Measurements from ENCODE around the gene ITIH4.

Gene ITIH4

GRCh38 chr3:52787672-52788625 is 42.5 kb downstream of the ITIH4 start:
- Histone ChIP-seq H3K9me3 (ENCODE audit: control insufficient read depth in 2 of 2, low read length in 2 of 2) (no peaks in the 10 kb centered on the region), H3K36me3 (ENCODE audit: control insufficient read depth in 2 of 2, insufficient read depth in 2 of 2, low read length in 2 of 2) (no peaks in the 10 kb centered on the region), H3K4me3 (ENCODE audit: low read length in 2 of 2) (no peak overlapping the region), H3K27ac (ENCODE audit: low read depth in 2 of 2, low read length in 2 of 2) (no peak overlapping the region), H3K9ac (ENCODE audit: low read depth in 1 of 2, low read length in 2 of 2) (no peak overlapping the region), H3K27me3 (ENCODE audit: control insufficient read depth in 2 of 2, insufficient read depth in 2 of 2, low read length in 2 of 2) (no peaks in the 10 kb centered on the region), H3K4me1 (ENCODE audit: control insufficient read depth in 2 of 2, insufficient read depth in 2 of 2, low read length in 2 of 2) (no peaks in the 10 kb centered on the region)

- H3K27ac ChIP-seq (ENCODE audit: low read depth in 2 of 2, low read length in 2 of 2): no peak overlapping the region
- no peaks in the 10 kb centered on the region for H3K27me3 ChIP-seq (ENCODE audit: control insufficient read depth in 2 of 2, insufficient read depth in 2 of 2, low read length in 2 of 2)
- no peak overlapping the region for H3K9ac ChIP-seq (ENCODE audit: low read depth in 1 of 2, low read length in 2 of 2)
- H3K9me3 ChIP-seq (ENCODE audit: control insufficient read depth in 2 of 2, low read length in 2 of 2): no peaks in the 10 kb centered on the region
- no peaks in the 10 kb centered on the region for H3K36me3 ChIP-seq (ENCODE audit: control insufficient read depth in 2 of 2, insufficient read depth in 2 of 2, low read length in 2 of 2)
- H3K4me1 ChIP-seq (ENCODE audit: control insufficient read depth in 2 of 2, insufficient read depth in 2 of 2, low read length in 2 of 2): no peaks in the 10 kb centered on the region
- H3K4me3 ChIP-seq (ENCODE audit: low read length in 2 of 2): no peak overlapping the region
Measured at GRCh38 chr3:52787246-52787645, 43.2 kb downstream of the ITIH4 start.

- no peaks in the 10 kb centered on the region for H3K4me1 ChIP-seq (ENCODE audit: control insufficient read depth in 2 of 2, insufficient read depth in 2 of 2, low read length in 2 of 2)
- H3K27ac ChIP-seq (ENCODE audit: low read depth in 2 of 2, low read length in 2 of 2): no peak overlapping the region
- H3K9me3 ChIP-seq (ENCODE audit: control insufficient read depth in 2 of 2, low read length in 2 of 2): no peaks in the 10 kb centered on the region
- H3K9ac ChIP-seq (ENCODE audit: low read depth in 1 of 2, low read length in 2 of 2): no peak overlapping the region
- peaks cover 0 to 3% of the 10 kb centered on the region in 2 donors for H3K27me3 ChIP-seq (ENCODE audit: control insufficient read depth in 2 of 2, insufficient read depth in 2 of 2, low read length in 2 of 2)
- no peak overlapping the region for H3K4me3 ChIP-seq (ENCODE audit: low read length in 2 of 2)
- no peaks in the 10 kb centered on the region for H3K36me3 ChIP-seq (ENCODE audit: control insufficient read depth in 2 of 2, insufficient read depth in 2 of 2, low read length in 2 of 2)
Measured at GRCh38 chr3:52786330-52787215, 43.9 kb downstream of the ITIH4 start.

GRCh38 chr3:52784931-52785590 is 45.4 kb downstream of the ITIH4 start:
- H3K9me3 ChIP-seq (ENCODE audit: control insufficient read depth in 2 of 2, low read length in 2 of 2): no peaks in the 10 kb centered on the region
- no peak overlapping the region for H3K27ac ChIP-seq (ENCODE audit: low read depth in 2 of 2, low read length in 2 of 2)
- no peak overlapping the region for H3K4me3 ChIP-seq (ENCODE audit: low read length in 2 of 2)
- H3K9ac ChIP-seq (ENCODE audit: low read depth in 1 of 2, low read length in 2 of 2): no peak overlapping the region
- no peaks in the 10 kb centered on the region for H3K4me1 ChIP-seq (ENCODE audit: control insufficient read depth in 2 of 2, insufficient read depth in 2 of 2, low read length in 2 of 2)
- H3K27me3 ChIP-seq (ENCODE audit: control insufficient read depth in 2 of 2, insufficient read depth in 2 of 2, low read length in 2 of 2): peaks cover 0 to 3% of the 10 kb centered on the region in 2 donors
- no peaks in the 10 kb centered on the region for H3K36me3 ChIP-seq (ENCODE audit: control insufficient read depth in 2 of 2, insufficient read depth in 2 of 2, low read length in 2 of 2)

GRCh38 chr3:52784021-52784621 is 46.4 kb downstream of the ITIH4 start:
- H3K9me3 ChIP-seq (ENCODE audit: control insufficient read depth in 2 of 2, low read length in 2 of 2): no peaks in the 10 kb centered on the region
- peaks cover 0 to 3% of the 10 kb centered on the region in 2 donors for H3K27me3 ChIP-seq (ENCODE audit: control insufficient read depth in 2 of 2, insufficient read depth in 2 of 2, low read length in 2 of 2)
- no peak overlapping the region for H3K4me3 ChIP-seq (ENCODE audit: low read length in 2 of 2)
- H3K4me1 ChIP-seq (ENCODE audit: control insufficient read depth in 2 of 2, insufficient read depth in 2 of 2, low read length in 2 of 2): no peaks in the 10 kb centered on the region
- no peak overlapping the region for H3K27ac ChIP-seq (ENCODE audit: low read depth in 2 of 2, low read length in 2 of 2)
- no peaks in the 10 kb centered on the region for H3K36me3 ChIP-seq (ENCODE audit: control insufficient read depth in 2 of 2, insufficient read depth in 2 of 2, low read length in 2 of 2)
- H3K9ac ChIP-seq (ENCODE audit: low read depth in 1 of 2, low read length in 2 of 2): no peak overlapping the region

GRCh38 chr3:52783211-52783555 is 47.3 kb downstream of the ITIH4 start:
- H3K36me3 ChIP-seq (ENCODE audit: control insufficient read depth in 2 of 2, insufficient read depth in 2 of 2, low read length in 2 of 2): no peaks in the 10 kb centered on the region
- no peaks in the 10 kb centered on the region for H3K9me3 ChIP-seq (ENCODE audit: control insufficient read depth in 2 of 2, low read length in 2 of 2)
- H3K4me3 ChIP-seq (ENCODE audit: low read length in 2 of 2): no peak overlapping the region
- peaks cover 0 to 3% of the 10 kb centered on the region in 2 donors for H3K27me3 ChIP-seq (ENCODE audit: control insufficient read depth in 2 of 2, insufficient read depth in 2 of 2, low read length in 2 of 2)
- no peak overlapping the region for H3K27ac ChIP-seq (ENCODE audit: low read depth in 2 of 2, low read length in 2 of 2)
- no peak overlapping the region for H3K9ac ChIP-seq (ENCODE audit: low read depth in 1 of 2, low read length in 2 of 2)
- no peaks in the 10 kb centered on the region for H3K4me1 ChIP-seq (ENCODE audit: control insufficient read depth in 2 of 2, insufficient read depth in 2 of 2, low read length in 2 of 2)

GRCh38 chr3:52782412-52783210 is 47.9 kb downstream of the ITIH4 start:
- peaks cover 0 to 3% of the 10 kb centered on the region in 2 donors for H3K27me3 ChIP-seq (ENCODE audit: control insufficient read depth in 2 of 2, insufficient read depth in 2 of 2, low read length in 2 of 2)
- H3K4me3 ChIP-seq (ENCODE audit: low read length in 2 of 2): no peak overlapping the region
- H3K9me3 ChIP-seq (ENCODE audit: control insufficient read depth in 2 of 2, low read length in 2 of 2): no peaks in the 10 kb centered on the region
- no peak overlapping the region for H3K9ac ChIP-seq (ENCODE audit: low read depth in 1 of 2, low read length in 2 of 2)
- no peak overlapping the region for H3K27ac ChIP-seq (ENCODE audit: low read depth in 2 of 2, low read length in 2 of 2)
- no peaks in the 10 kb centered on the region for H3K4me1 ChIP-seq (ENCODE audit: control insufficient read depth in 2 of 2, insufficient read depth in 2 of 2, low read length in 2 of 2)
- H3K36me3 ChIP-seq (ENCODE audit: control insufficient read depth in 2 of 2, insufficient read depth in 2 of 2, low read length in 2 of 2): no peaks in the 10 kb centered on the region

GRCh38 chr3:52781741-52782140 is 48.7 kb downstream of the ITIH4 start:
- Histone ChIP-seq H3K36me3 (ENCODE audit: control insufficient read depth in 2 of 2, insufficient read depth in 2 of 2, low read length in 2 of 2) (no peaks in the 10 kb centered on the region), H3K27ac (ENCODE audit: low read depth in 2 of 2, low read length in 2 of 2) (no peak overlapping the region), H3K27me3 (ENCODE audit: control insufficient read depth in 2 of 2, insufficient read depth in 2 of 2, low read length in 2 of 2) (peaks cover 0 to 3% of the 10 kb centered on the region in 2 donors), H3K9me3 (ENCODE audit: control insufficient read depth in 2 of 2, low read length in 2 of 2) (no peaks in the 10 kb centered on the region), H3K4me1 (ENCODE audit: control insufficient read depth in 2 of 2, insufficient read depth in 2 of 2, low read length in 2 of 2) (no peaks in the 10 kb centered on the region), H3K4me3 (ENCODE audit: low read length in 2 of 2) (no peak overlapping the region), H3K9ac (ENCODE audit: low read depth in 1 of 2, low read length in 2 of 2) (no peak overlapping the region)

GRCh38 chr3:52779837-52780585 is 50.5 kb downstream of the ITIH4 start:
- H3K36me3 ChIP-seq (ENCODE audit: control insufficient read depth in 2 of 2, insufficient read depth in 2 of 2, low read length in 2 of 2): no peaks in the 10 kb centered on the region
- H3K27me3 ChIP-seq (ENCODE audit: control insufficient read depth in 2 of 2, insufficient read depth in 2 of 2, low read length in 2 of 2): peaks cover 0 to 3% of the 10 kb centered on the region in 2 donors
- no peak overlapping the region for H3K27ac ChIP-seq (ENCODE audit: low read depth in 2 of 2, low read length in 2 of 2)
- H3K9me3 ChIP-seq (ENCODE audit: control insufficient read depth in 2 of 2, low read length in 2 of 2): no peaks in the 10 kb centered on the region
- no peak overlapping the region for H3K9ac ChIP-seq (ENCODE audit: low read depth in 1 of 2, low read length in 2 of 2)
- no peaks in the 10 kb centered on the region for H3K4me1 ChIP-seq (ENCODE audit: control insufficient read depth in 2 of 2, insufficient read depth in 2 of 2, low read length in 2 of 2)
- no peak overlapping the region for H3K4me3 ChIP-seq (ENCODE audit: low read length in 2 of 2)
